ENCODE measurements around the gene CDPF1.
"Not testable (repeated sequence)": the region's sequence is repeated elsewhere in the genome, so short reads cannot be mapped to it uniquely, and the experiment has no call there.

DNA sequence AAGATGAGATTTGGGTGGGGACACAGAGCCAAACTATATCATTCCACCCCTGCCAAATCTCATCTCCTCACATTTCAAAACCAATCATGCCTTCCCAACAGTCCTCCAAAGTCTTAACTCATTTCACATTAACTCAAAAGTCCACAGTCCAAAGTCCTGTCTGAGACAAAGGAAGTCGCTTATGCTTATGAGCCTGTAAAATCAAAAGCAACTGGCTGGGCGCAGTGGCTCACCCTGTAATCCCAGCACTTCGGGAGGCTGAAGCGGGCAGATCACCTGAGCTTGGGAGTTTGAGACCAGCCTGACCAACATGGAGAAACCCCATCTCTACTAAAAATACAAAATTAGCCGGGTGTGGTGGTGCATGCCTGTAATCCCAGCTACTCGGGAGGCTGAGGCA, 14.4 kb upstream of the CDPF1 start:
- TF ChIP-seq SP1 (IDR thresholded peaks at IDR 0.05; ENCODE audit: low read depth); MAX (IDR thresholded peaks at IDR 0.05); EZH2phosphoT487 (IDR thresholded peaks at IDR 0.05; ENCODE audit: borderline replicate concordance); ZBTB33 (IDR thresholded peaks at IDR 0.05; ENCODE audit: extremely low read depth, insufficient replicate concordance, low read length); YY1 (IDR thresholded peaks at IDR 0.05; ENCODE audit: extremely low read depth, insufficient replicate concordance, low read depth, low read length); RAD21 (IDR thresholded peaks at IDR 0.05; ENCODE audit: low read depth); EZH2 (IDR thresholded peaks at IDR 0.05); ZNF274 (IDR thresholded peaks at IDR 0.05; ENCODE audit: low read depth, low read length): not testable (repeated sequence)

Data from HCT116 (cell line).